Activated T-cell treated with anti-CD3 and anti-CD28 coated beads, Interleukin-2, amount 50 U/mL, for 48 hours (primary cell): ENCODE data around the gene GTSF1L.

ENCODE experiments used
- DNase-seq, 2 experiments: peaks; one replicate each; pipeline ENCODE4 v3.0.0-alpha.2; 2020

The GTSF1L gene

GRCh38 chr20:43715511-43715910, 11.3 kb downstream of the GTSF1L start:
- no peak for DNase-seq

DNA sequence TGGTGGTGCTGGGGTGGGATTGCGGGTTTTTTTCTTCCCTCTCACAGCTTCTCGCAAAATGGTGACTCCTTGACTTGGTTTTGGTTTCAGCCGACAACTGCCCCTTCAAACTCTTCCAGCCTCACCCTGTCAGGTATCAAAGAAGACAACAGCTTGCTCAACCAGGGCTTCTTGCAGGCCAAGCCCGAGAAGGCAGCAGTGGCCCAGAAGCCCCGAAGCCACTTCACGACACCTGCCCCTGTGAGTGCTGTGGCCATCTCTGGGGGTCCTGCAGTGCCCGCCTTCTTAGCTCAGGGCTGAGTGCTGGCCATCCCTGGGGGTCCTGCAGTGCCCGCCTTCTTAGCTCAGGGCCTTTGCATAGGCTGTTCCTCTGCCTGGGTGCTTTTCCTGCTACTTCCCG, 11.8 kb downstream of the GTSF1L start:
- DNase-seq, result no peak

GRCh38 chr20:43711098-43711654, 15.6 kb downstream of the GTSF1L start:
- DNase-seq, result no peak

DNA sequence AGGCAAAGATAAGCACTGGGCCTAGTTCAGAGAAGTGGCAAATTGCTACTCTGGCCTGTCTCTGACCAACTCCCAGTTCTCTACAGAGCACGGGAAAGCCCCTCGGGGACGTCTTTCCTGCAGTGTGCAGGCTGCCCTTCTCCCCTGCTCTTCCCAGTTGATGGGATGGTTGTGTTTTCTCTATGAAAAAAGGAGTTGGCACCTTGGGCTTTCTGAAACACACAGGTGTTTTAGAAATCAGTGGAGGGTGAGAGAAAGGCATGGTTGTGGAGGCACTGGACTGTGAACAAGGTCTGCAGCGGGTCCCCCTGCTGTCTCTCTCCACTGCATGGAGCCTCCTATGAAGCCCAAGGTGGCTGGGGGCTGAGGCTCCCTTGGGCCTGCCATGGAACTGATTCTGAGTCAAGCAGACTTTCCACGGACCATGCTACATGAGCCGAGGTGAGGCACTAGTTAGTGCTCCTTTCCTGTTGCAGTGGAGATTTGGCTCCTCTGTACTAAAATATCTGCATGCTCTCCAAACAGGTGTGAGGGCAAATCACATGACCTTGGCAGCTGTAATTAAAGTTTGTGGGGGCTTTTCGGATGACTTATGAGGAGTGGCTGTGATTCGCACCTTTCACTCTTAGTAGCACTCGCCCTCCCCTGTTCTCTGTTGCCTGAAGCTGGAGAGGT, 16.3 kb downstream of the GTSF1L start:
- no peak for DNase-seq

GRCh38 chr20:43702502-43702901, 24.3 kb downstream of the GTSF1L start:
- no peak for DNase-seq

- no peak for DNase-seq
These were observed 26.2 kb downstream of the GTSF1L start for GRCh38 chr20:43700627-43701026.

DNA sequence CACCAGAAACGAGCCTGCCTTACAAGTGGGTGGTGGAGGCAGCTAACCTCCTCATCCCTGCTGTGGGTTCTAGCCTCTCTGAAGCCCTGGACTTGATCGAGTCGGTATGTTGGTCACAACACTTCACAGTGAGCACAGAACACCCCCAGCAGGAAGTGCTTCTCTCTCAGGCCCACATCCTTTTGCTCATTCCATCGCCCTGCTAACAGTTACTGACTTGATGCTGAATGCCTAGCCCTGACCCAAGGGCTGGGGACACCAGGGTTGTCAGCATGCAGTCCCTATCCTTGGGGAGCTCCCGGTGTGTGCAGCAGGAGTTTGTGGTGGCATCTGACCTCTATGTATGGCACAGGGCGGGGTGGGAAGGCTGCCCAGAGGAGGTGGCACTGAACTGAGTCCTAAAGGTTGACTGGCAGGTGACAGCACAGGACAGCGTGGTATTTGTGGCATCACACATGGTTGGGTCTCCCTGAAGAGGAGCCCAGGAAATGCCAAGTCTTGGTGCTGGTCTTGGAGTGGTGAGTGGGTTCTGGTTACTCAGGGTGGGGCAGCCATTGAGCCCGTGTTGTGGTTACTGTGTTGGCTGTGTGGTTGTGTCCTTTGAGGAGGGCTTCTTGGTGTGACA, 26.7 kb downstream of the GTSF1L start:
- no peak for DNase-seq

- no peak for DNase-seq
These were observed 31.2 kb downstream of the GTSF1L start for GRCh38 chr20:43695571-43695970.

- no peak for DNase-seq
These were observed 32.0 kb downstream of the GTSF1L start for GRCh38 chr20:43694763-43695162.

DNA sequence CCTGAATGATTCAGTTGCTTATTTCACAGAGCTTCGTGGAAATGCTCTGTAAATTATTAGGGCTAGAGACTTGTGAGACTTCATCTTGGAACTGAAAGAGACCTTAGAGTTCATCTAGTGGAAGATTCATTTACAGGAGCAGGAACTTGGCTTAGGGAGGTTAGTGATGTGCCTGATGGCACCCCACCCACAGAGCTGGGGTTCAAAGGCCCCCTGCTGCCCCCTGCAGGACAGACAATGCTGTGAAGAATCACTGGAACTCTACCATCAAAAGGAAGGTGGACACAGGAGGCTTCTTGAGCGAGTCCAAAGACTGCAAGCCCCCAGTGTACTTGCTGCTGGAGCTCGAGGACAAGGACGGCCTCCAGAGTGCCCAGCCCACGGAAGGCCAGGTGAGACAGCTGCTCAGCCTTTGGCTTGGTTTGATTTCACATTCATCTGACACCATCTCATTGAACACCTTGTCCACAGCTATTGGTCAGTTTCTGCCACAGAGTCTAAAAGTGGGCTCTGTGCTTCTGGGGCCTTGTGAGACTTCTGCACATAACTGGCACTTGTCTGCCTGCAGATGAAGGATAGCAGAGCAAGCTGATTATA, 34.8 kb downstream of the GTSF1L start:
- peak; percentile 77 to 81 for DNase-seq

GRCh38 chr20:43690943-43691598, 35.7 kb downstream of the GTSF1L start:
- no peak for DNase-seq

DNA sequence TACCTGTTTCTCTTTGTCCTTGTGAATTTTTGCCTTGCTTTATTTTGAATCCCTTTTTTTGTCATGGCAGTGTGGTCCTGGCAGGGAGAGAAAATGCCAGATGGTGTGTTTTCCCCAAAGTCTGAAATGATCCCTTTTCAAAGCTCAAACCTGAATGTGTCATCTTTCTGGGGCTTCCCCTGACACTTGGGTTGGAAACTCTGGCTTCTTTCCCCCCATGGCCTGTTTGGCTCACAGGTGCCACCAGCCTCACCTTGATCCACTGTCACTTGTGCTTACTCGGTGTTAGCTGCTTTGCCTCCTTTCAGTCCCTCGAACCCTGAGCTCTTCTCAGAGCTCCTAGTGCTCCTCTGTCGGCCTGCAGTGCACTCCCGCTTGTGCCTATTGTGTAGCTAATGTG, 37.6 kb downstream of the GTSF1L start:
- no peak for DNase-seq

GRCh38 chr20:43686820-43687219, 40.0 kb downstream of the GTSF1L start:
- no peak for DNase-seq

GRCh38 chr20:43682446-43682845, 44.4 kb downstream of the GTSF1L start:
- no peak for DNase-seq

GRCh38 chr20:43681991-43682410, 44.8 kb downstream of the GTSF1L start:
- DNase-seq, result no peak

DNA sequence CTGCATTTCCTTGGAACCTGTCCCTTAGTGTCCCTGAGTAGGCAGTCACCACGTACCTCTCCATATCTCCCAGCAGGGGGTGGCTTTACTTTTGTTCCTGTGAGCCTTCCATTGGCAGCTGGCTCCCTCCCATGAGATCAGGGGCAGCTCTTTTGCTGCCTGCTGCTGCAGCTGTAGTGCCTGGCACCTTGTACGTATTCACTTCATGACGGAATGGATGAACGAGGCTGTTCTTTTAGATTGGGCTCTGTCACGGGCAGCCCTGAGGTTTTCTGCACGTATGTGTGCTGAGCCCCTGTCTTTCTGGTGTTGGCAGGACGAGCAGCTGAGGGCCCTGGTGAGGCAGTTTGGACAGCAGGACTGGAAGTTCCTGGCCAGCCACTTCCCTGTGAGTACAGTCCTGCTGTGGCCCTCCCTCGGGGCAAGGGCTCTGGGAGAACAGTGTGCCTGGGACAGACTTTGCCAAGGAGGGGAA, 45.3 kb downstream of the GTSF1L start:
- no peak for DNase-seq

- no peak for DNase-seq
These were observed 45.8 kb downstream of the GTSF1L start for GRCh38 chr20:43680981-43681380.

DNA sequence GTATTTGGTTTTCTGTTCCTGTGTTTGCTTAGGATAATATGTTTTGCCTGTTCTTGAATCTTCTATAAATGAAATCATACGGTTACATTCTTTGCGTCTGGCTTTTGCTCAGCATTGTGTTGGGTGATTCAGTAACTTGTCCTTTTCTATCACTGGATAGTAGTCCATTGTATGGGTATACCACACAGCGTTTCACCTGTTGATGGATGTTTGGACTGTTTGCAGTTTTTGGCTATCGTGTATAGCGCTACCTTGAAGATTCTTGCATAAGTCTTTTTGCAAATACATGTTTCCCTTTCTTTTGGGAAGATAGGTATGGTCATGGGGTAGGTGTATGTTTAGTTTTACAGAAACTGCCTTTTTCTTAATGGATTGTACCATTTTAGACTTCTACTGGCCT, 50.4 kb downstream of the GTSF1L start:
- DNase-seq, result no peak
